DMS79 treated with DMSO at 0.1 percent for 48 hours (cell line): ENCODE measurements around the gene KIF21B.
"Not testable (repeated sequence)": the region's sequence is repeated elsewhere in the genome, so short reads cannot be mapped to it uniquely, and the experiment has no call there.

Experiments used
- DNase-seq: peaks from one replicate; lab custom pipeline; 2025; lab: John Stamatoyannopoulos, UW

The KIF21B gene

GRCh38 chr1:200970771-200971427, 52.6 kb downstream of the KIF21B start:
- no peak for DNase-seq

- no peak for DNase-seq
Measured at GRCh38 chr1:200969726-200970561, 53.6 kb downstream of the KIF21B start.

GRCh38 chr1:200968469-200969410, 54.8 kb downstream of the KIF21B start:
- DNase-seq, result no peak

DNA sequence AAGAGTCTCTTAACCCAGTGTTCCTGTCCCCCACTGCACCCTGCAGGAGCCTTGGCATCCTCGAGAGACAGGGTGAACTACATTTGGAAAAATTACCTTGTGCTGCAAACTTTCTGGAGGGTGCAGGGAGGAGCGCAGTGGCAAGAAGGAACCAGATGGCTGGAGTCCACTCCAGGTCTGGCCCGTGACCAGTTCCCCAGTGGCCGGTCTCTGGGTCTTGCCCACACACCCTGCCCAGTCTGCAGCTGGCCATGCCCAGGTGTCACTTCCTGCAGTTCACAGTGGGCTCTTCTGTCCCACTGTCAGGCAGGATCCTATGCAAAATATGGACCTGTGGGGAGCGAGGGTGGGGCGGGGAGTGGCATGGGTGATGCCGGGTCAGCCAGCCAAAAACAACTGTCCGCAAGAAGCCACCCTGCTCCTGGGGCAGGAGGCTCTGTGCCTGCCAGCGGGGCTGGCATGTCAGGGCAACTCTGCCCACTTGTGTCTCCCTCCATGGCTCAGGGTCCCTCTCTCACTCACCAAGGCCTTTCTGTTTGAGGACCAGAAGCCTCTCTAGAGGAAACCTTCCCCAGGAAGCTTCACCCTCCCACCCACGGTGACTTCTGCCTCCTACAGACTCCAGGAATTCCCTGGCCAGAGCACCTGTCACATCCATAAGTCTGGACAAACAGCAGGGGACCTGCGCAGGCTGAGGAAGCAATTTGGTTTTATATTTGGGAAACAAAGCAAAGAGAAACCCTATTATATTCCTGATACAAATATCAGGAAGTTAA, 55.6 kb downstream of the KIF21B start:
- DNase-seq, result no peak

- DNase-seq, result no peak
Measured at GRCh38 chr1:200966934-200967333, 56.6 kb downstream of the KIF21B start.

GRCh38 chr1:200965111-200965805, 58.3 kb downstream of the KIF21B start:
- DNase-seq, result no peak

GRCh38 chr1:200963888-200964287, 59.6 kb downstream of the KIF21B start:
- not testable (repeated sequence) for DNase-seq

- DNase-seq, result no peak
Measured at GRCh38 chr1:200963076-200963475, 60.4 kb downstream of the KIF21B start.

DNA sequence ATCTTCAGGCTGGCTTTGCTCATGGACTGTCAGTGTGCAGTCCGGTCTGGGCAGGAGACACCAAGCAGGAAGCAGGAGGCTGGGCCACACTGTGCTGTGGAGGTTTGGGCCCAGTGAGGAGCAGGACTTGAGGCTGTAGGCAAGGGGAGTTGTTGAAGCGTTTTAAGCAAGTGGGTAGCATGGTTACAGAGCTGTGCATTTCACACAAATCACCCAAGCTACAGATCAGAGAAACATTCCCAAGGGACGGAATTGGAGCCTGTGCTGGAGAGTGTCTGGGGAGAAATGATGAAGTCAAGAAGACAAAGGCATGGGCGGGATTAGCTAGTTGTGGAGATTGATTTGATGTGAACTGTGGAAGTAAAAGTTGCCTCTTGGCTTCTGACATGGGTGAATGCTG, 60.9 kb downstream of the KIF21B start:
- DNase-seq, result no peak

DNA sequence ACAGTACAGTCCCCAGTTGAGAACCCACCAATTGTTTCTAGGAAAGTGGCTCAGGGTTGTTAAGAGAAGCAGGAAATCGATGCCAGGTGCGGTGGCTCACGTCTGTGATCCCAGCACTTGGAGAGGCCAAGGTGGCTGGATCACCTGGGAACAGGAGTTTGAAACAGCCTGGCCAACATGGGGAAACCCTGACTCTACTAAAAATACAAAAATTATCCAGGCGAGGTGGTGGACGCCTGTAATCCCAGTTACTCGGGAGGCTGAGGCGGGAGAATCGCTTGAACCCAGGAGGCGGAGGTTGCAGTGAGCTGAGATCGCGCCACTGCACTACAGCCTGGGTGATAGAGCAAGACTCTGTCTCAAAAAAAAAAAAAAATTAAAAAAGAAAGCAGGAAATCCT, 61.4 kb downstream of the KIF21B start:
- DNase-seq, result not testable (repeated sequence)

DNA sequence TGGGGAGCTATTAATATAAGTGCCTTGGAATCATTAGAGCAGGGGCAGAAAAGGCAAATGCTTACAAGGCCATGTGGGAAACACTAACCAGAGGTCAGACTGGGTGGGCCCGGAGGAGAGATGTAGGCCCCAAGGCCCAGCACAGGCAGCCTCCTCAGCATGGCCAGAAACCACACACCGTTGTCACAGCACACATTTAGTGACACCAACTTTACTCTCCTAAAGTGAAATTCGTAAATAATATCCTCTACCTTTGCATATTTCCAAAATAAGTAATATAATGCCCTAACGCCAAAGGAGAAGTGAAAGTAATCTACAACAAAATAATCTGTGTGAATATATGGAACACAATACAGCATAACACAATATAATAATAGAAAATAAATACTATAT, 62.6 kb downstream of the KIF21B start:
- no peak for DNase-seq

- no peak for DNase-seq
Measured at GRCh38 chr1:200960236-200960947, 63.1 kb downstream of the KIF21B start.

DNA sequence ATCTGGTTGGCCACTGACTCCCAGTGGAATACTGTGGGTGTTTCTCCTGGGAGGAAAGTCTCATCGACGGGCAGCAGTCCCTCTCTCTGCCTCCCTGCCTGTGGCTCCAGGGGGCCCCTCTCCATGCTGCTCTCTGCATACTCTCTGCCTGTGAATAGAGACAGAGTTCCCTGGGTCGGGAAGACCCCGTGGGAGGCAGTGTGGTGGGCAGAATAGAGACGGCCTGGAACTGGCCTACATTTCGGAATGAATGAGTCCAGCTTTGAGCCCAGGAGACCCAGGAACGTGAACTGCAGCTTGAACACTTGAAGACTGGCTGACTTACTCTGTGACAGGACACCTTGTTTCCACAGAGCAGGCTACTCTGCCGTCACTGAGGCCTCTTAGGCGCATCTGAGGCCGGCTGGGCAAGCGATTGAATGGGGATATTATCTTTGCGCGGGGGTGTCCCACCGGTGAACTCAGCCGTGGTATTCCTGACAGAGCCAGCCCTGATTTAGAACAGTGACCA, 64.0 kb downstream of the KIF21B start:
- DNase-seq, result no peak

GRCh38 chr1:200958597-200958996, 64.9 kb downstream of the KIF21B start:
- DNase-seq, result no peak

- DNase-seq, result no peak
Measured at GRCh38 chr1:200954434-200954833, 69.1 kb downstream of the KIF21B start.

DNA sequence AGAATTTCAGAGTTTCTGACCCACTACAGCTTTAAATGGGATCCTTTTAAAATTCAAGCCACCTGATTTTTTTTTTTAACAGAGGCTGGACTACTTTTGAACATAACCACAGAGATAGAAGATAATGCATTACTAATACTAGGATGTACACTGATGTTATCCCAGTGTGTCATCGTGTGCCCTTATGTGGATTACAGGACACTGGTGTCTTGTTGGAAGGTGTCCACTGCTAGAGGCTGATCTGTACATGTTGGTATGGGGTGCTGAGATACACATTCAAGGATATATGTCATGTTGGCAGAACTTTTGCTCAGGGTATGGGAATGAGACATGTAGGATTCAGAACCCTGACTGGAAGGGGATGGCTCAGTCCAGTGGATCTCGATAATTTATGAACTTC, 72.5 kb downstream of the KIF21B start:
- no peak for DNase-seq

GRCh38 chr1:200949626-200950025, 73.9 kb downstream of the KIF21B start:
- no peak for DNase-seq

DNA sequence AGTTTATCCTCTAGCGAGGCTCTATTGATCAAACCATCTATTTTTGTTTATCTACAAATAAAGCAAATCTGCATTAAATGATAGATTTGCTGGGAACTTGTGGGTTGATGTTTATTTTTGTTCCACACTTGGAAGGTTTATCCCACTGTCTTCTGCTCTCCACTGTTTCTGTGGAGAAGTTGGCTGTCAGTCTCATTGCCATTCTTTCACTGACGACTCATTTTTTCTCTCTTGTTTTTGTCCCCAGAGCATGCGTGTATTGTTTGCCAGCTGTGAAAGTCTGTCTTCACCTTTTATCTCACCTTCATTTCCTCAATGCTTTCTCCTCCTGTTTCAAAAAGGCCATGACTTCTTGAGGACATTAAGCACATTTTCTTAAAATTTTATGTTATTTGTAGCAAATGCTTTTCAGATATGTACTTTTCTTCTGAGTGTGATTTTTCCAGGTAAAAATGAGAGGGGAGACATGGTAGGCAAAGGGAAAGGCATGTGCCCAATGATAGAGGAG, 76.4 kb downstream of the KIF21B start:
- DNase-seq, result no peak

- DNase-seq, result no peak
Measured at GRCh38 chr1:200945111-200945510, 78.4 kb downstream of the KIF21B start.

GRCh38 chr1:200938955-200939354, 84.6 kb downstream of the KIF21B start:
- DNase-seq, result no peak
